GM19324 (cell line): ENCODE measurements around the gene MCUB.

ENCODE experiments used
- ATAC-seq: cut with Tn5 transposase; IDR thresholded peaks from one replicate; pipeline ENCODE4 v1.9.1; 2021; ENCODE audit warnings: mild to moderate bottlenecking, moderate library complexity; ENCODE audit not compliant: unreplicated experiment, low FRiP score

MCUB gene

GRCh38 chr4:109721033-109721432 lies 161.0 kb downstream of the MCUB start:
- ATAC-seq = no peak

- ATAC-seq = no peak
Measured at GRCh38 chr4:109722357-109722756, 162.3 kb downstream of the MCUB start.

- no peak for ATAC-seq
Measured at GRCh38 chr4:109723110-109723509, 163.1 kb downstream of the MCUB start.

DNA sequence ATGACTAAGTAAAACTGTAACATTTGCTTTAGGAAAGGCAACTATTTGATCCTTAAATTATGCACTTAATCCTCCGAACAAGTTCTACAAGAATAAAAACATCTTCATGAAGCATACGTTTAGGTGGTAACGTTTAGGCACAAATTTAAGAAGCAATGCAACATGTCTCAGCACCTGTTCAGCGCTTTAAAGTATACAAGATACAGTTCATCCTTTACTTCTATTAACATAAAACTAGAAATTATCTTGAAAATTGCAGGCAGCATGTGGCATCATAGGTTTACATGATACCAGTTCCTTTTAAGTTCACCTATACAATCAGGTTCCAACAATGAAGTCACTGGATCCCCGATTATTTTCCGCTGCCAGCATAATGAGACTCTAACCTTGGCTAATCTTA lies 168.3 kb downstream of the MCUB start:
- no peak for ATAC-seq

- no peak for ATAC-seq
Measured at GRCh38 chr4:109729117-109729717, 169.2 kb downstream of the MCUB start.

DNA sequence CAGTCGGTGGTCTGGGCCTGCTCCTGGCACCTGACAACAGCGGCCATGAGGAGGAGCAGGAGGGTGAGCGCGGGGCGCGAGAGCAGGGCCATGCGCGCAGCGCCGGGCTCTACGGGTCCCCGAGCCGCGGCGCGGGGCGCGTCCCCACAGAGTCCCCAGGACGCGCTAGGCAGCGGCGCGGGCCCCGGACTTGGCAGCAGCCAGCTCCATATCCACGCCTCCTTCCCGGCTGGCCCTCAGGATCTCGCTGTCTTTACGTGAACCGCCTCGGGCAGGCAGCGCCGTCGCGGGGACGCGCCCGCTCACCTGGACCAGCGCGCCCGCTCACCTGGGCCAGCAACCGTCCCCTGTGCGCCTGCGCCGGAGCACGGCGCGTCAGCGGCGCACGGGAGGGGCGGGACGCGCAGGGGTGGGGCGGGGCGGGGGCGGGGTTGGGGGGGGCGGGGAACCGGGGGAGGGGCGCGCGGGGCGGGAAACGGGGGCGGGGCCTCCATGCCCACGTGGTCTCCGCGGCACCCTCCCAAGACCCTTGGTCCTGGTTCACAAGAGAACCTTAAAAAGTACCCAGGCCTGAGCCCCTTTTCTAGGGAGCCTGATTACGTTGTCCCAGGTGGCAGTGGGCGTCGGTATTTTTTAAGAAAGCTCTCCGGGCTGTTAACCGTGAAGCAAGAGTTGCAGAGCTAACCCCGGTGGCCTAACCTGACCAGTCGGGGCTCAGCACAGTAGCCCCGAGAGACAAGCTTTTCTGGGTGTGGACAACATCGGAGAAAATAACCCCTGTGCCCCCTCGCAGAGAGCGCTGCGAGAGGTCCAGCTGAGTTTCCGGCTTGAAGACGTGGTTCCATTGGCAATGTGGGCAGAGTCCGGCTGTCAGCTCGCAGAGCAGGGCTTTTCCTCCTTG lies 169.9 kb downstream of the MCUB start, which contains the start of gene PLA2G12A:
TSS of gene PLA2G12A (minus strand) at position 353 of the 901 bp plus-strand sequence. CDS start at position 92, 261 bp downstream.
- ATAC-seq = peak; percentile 93

DNA sequence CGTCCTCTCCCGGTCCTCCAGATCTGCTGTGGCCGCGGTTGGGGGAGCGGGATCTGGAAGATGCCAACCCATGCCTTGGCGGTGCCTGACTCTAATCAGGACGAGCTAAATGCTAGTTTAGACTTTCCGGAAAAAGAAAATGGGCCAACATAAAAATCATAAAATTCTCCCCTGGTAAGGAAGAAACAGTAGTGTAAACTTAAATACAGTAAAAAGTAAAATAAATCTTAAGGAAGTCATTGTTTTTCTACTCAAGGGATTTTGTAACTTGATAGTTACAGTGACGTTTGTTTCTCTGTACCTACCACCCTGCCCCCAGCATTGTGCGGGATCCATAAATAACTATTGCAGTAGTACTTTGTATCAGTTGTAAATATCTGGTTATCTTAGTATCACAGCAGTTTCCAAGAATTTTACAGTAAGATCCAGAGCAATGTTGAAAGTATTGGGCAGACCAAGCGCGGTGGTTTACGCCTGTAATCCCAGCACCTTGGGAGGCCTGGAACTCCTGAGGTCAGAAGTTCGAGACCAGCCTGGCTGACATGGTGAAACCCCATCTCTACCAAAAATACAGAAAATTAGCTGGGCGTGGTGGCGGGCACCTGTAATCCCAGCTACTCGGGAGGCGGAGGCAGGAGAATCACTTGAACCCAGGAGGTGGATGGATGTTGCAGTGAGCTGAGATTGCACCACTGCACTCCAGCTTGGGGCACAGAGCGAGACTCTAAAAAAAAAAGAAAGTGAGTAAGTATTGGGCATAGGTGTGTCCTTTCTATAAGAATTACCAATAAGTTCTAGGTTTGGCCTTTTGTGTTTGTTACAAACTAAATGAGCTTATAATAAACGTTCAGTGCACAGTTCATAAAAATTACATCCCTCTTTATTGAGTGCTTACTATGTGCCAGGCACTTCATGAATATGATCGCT lies 170.8 kb downstream of the MCUB start:
- no peak for ATAC-seq

GRCh38 chr4:109733728-109734127 lies 173.7 kb downstream of the MCUB start:
- ATAC-seq = no peak

- no peak for ATAC-seq
Measured at GRCh38 chr4:109735566-109736365, 175.7 kb downstream of the MCUB start.
